Measurements from ENCODE around the gene LILRA2.
"Not testable (repeated sequence)": the region's sequence is repeated elsewhere in the genome, so short reads cannot be mapped to it uniquely, and the experiment has no call there.

The LILRA2 gene
- total RNA-seq, result 0 to 0.24 (median 0.08) reads per million in 4 donors

DNA sequence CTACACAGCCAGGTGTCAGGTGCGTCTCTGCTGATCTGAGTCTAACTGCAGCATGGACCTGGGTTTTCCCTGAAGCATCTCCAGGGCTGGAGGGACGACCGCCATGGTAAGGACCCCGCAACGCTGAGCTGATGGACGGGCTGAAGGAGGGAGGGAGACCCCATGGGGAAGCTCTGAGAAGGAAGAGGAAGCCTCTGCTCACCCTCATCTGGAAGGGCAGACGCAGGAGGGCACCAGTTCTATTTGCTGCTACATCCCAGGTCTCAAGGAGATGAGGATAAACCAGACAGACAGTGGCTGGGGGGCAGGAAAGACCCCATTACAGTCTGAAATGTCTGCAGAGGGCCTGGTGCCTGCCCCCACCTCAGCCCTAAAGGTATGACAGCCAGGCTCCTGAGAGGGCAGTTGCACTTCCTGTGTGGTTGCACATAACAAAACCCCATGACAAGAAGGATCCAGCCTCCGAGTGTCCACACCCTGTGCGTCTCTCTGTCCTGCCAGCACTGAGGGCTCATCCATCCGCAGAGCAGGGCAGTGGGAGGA, at the start of gene LILRA2:
Gene LILRA2 (plus strand): TSS at position 461 of the 543 bp plus-strand sequence. CDS start 89 bp downstream, outside the sequence.
- DNase-seq, result no peak

DNA sequence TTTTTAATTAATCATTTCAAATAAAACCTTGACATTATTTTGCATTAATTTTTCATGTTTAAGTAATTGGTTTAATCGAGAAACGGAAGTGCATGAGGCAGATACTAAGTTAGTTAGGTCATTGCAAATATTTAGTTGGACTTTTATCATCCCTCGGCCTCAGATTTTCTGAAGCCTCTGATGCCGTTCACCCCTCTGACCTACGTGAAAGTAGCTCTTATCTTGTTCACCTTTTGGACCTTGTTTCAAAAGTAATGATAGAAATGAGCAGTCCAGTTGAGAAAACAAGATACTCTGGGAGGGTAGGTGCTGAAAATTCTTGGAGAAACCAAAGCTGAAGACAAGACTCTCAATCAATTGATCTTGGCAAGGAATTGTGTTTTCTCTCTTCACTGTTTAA, 48.0 kb upstream of the LILRA2 start:
- DNase-seq, result no peak

DNA sequence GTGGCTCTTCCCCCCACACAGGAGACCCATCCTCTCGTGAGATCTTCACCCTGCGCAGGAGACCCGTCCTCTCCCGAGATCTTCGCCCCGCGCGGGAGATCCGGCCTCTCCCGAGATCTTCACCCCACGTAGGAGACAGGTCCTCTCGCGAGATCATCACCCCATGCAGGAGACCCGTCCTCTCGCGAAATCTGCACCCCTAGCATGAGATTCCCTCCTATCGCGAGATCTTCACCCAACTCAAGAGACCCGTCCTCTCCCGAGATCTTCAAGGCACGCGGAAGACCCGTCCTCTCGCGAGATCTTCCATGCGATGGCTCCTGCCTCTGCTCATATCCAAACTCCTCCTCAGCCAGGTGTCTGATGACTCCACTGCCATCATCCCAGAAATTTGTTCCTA, 46.6 kb upstream of the LILRA2 start:
- no peak for DNase-seq

DNA sequence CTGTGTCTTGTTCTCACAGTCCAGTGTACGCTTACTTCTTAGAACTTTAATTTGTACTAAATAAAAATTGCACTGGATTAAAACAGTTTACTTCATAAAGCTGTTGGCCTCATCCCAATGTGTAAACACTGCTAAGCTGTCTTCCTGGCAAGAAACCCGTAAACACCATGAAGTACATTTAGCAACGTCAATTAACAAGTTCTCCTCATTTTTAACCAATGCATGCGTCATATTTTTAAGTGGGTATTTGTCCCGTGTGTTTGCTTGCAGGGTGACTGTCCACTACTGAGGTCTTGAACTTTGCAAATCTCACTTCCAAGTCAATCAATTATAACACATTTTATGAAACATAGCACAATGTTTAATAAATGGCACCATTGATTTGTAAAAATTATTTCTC, 42.7 kb upstream of the LILRA2 start:
- DNase-seq, result no peak

DNA sequence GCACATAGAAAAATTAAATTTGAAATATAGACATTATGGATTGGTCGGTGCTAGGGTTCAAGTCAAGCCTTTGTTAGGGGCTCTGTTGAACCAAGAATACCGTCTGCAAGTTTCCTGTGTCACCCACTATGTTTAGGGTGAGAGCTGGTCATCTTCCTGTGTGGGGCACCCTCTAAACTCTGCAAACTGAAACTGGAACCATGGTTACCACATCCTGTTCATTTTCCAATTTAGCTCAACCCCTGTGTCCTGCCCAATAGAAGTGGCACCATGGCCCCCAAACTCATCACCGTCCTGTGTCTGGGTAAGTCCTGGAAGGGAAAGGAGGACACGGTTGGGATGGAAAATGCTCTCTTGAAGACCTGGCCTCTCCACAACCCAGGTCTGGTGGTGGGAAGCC, 41.1 kb upstream of the LILRA2 start:
- DNase-seq, result peak in 1 of 5 donors; percentile 66

DNA sequence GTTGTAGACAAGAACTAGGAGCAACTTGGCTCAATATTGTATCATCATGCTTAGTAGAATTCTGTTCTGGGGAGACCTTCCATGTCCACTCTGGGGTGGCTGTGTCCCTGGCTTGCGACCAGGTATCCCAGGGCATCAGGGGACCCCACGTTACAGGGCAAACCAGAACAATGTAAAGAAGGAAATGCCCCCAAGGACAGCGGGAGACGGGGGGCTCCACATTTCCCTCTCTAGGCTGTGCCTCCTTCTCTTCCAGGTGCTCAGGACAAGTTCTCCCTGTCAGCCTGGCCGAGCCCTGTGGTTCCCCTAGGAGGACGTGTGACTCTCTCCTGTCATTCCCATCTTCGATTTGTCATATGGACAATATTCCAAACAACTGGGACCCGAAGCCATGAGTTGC, 40.1 kb upstream of the LILRA2 start:
- no peak for DNase-seq

DNA sequence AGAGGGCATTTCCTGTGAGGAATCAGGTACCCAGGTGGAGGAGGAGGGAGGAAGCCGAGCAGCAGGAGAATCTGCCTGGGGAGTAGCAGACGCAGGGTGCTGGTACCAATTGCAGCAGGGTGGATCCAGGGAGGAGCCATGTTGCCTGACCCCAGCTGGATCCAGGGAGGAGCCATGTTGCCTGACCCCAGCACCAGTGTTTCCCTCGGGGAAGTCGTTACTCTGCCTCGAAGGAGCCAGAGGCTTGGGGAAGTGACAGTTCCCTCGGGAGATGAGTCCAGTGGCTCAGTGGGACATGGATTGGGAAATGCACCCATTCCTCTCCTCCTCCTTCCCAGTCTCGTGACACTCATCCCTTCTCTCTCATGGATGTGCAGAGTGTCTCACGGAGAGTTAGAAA, 39.4 kb upstream of the LILRA2 start:
- no peak for DNase-seq

DNA sequence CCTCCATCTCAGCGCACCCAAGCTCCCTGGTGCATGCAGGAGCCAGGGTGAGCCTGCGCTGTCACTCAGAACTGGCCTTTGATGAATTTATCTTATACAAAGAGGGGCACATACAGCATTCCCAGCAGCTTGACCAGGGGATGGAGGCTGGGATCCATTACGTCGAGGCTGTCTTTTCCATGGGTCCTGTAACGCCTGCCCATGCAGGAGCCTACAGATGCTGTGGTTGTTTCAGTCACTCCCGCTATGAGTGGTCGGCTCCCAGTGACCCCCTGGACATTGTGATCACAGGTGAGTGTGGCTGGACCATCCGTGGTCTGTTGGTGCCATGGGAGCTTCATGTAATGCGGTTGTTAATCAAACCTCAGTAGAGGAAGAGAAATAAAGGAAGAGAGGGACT, 38.0 kb upstream of the LILRA2 start:
- no peak for DNase-seq

DNA sequence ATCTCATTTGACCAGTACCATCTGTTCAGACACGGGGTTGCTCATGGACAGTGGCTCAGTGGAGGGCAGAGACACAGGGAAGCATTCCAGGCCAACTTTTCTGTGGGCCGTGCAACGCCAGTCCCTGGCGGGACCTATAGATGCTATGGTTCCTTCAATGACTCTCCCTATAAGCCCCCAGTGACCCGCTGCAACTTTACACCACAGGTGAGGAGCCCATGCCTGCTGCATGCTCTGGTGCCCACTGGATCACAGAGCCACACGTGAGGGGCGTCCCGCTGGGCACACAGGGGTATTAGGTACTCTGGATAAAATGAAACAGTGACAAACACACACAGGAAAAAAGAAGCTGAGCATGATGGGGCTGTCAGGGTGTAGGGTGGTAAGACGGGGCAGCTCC, 36.6 kb upstream of the LILRA2 start:
- DNase-seq, result no peak

DNA sequence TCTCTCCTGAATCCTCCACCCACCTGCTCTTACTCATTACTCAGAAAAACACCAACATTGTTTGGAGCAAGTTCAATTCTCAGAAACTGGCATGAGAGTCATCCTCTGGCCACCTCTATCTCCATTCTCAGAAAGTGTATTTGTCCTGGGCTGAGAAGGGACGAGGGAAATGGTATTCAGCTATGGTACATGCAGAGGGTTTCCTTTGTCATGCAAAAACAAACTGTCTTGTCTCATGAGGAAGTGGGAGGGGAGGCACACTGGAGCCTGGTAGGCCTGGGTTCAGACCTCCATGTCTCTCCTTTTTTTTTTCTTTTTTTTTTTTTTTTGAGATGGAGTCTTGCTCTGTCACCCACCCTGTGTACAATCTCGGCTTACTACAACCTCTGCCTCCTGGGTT, 31.9 kb upstream of the LILRA2 start:
- peak in 1 of 5 donors; percentile 16 for DNase-seq

DNA sequence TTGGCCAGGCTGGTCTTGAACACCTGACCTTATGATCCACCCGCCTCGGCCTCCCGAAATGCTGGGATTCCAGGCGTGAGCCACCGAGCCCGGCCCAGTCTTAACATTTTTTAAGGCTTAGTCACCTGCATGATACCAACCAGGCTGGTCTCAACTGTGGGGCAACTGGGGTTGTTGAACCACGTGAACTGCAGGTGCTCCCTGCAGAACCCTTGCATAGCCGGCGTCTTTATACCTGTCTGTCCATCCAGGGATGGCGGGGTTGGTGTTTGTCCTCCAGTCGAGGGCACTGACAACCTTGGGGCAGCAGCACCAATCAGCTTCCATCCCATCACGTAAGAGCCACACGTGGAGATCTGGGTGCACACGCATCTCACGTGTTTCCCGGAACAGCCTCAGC, 24.8 kb upstream of the LILRA2 start:
- no peak for DNase-seq

DNA sequence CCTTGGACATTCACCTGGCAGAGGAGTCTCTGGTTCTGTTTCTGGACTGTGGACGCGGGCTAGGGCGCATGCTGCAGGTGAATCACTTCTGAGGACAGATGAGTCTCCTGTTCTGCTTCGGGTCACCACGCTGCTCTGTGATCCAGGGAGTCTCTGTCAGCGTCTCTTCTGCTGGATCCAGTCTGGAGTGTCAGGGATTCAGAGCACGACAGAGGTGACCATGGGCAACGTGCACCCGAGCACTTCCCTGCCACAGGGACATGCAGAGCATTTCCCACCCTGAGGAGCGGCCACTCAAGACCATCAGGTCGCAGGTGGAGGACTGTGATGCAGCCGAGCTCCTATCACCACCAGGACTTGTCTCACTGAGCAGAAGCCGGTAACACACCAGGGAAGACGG, 24.4 kb upstream of the LILRA2 start:
- no peak for DNase-seq

DNA sequence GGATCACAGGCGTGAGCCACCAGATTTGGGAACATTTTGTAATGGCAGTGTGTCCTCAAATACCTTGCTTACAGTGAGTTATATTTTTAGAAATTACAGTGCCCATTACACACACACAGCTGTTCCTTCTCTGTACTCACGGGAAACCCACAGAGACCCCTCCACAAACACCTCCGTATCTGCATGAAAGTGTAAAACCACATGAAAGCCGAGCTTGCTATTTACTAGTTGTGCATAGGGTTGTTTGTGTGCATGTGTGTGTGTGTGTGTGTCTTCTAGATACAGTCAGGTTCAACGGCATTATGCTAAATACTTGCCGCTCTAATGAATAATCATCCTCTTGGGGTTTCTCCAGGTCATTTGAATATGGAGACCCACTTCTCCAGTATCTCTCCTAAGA, 22.3 kb upstream of the LILRA2 start:
- DNase-seq, result peak in 1 of 5 donors; percentile 11

DNA sequence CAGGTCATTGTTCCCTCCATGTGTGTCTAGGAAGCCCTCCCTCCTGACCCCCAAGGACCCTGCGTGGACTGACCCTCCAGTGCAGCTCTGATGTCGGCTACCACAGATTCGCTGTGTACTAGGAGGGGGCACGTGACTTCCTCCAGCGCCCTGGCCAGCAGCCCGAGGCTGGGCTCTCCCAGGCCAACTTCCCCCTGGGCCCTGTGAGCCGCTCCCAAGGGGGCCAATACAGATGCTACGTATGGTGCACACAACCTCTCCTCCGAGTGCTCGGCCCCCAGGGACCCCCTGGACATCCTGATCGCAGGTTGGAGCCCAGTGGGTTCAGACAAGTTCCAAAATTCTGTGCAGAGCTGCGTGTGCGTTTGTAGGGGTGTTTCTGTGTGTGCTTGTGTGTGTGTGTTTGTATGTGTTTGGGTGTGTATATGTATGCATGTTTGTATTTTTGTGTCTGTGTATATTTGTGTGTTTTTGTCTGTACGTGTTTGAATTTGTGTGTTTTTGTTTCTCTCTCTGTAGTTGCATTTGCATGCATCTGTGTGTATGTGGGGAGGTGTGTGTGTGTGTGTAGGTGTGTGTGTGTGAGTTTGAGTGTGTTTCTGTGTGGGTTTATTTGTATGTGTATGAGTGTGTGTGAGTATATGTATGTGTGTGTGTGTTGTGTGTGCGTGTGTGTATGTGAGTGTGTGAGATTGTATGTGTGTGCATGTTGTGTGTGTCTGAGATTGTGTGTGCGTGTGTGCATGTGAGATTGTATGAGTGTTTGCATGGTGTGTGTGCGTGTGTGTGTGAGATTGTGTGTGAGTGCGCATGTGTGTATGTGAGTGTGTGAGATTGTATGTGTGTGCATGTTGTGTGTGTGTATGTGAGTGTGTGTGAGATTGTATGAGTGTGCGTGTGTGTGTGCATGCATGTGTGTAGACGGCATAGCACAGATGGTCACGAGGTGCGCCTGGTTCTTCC, 21.4 kb upstream of the LILRA2 start:
- DNase-seq, result no peak

DNA sequence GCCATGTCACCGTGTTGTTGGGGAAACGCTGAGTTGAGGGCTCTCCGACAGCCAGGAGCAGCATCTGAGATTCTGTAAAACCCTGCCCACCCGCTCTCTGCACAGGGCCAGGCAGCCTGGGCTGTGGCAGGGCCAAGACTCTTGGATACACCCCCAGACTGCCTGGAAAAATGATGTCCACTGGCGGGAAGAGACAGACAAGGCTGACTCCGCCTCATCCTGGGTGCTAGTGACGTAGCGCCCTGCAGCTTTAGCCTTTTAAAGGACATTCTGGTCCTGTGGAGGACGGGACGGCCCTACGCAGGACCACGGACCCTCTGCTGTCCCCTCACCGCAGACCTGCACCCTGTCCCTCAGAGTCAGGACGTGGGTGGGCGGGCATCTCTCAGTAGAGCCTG, 20.7 kb upstream of the LILRA2 start:
- no peak for DNase-seq

DNA sequence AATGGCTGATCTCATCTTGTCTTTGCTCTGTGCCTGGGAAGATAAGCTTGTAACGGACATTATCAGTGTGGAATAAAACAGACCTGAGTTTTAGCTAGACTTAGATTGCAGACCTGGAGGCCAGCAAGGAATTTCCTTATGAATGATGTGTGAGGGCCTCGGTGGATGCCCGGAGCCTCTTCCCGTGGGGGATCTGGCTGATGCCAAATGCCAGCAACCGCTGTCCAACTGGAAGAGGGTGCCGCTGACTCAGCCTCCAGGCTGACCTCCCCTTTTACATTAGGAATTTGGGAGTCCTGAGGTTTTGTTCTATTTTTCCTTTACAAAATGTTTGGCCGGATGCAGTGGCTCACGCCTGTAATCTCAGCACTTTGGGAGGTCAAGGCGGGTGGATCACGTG, 19.6 kb upstream of the LILRA2 start:
- DNase-seq, result no peak

DNA sequence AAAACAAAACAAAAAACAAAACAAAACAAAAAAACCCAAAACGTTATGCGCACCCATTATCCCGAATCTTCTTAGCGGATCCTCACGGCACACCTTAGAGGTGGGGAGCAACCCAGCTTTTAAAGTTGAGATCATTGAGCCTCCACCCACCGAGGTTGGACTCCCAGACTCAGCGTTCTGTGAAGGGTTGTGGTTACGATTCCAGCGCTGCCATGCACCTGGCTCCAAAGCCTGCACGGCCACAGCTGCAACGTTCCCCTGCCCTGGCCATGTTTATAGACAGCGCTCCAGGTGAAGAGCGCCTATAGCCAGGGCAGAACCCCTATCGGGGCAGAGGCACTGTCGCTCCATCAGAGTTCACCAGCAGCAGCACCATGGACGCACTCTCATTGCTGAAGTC, 18.7 kb upstream of the LILRA2 start:
- no peak for DNase-seq

DNA sequence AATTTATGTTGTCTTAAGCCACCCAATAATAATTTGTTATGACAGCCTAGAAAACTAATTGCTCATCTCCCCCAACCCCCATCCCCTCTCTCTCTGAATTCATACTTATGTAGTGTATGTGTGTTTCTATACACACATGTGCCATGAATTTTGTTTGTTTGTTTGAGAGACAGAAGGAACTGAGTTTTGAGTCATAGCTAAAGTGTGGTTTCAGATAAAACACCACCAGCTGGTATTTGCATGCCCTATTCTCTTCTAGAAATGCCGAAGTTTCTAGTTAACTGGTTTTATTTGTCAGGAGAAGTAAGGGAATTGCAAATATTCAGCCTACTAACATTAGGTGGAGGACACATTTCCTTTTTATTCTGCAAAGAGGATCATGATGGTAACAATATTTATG, 17.4 kb upstream of the LILRA2 start:
- DNase-seq, result no peak

DNA sequence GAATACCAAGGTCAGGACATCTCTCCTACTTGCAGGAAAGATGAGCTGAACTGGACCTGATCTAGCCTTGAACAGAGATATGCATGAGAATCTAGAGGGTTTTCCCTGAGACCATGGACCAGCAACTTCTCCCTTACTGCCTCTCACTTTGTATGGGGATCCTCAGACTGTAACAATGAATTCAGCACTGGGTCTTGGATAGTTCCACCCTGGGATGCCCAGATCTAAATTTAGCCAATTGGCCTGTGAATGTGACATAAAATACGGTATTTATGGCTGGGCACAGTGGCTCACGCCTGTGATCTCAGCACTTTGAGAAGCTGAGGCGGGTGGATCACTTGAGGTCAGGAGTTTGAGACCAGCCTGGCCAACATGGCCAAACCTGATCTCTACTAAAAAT, 15.3 kb upstream of the LILRA2 start:
- no peak for DNase-seq

DNA sequence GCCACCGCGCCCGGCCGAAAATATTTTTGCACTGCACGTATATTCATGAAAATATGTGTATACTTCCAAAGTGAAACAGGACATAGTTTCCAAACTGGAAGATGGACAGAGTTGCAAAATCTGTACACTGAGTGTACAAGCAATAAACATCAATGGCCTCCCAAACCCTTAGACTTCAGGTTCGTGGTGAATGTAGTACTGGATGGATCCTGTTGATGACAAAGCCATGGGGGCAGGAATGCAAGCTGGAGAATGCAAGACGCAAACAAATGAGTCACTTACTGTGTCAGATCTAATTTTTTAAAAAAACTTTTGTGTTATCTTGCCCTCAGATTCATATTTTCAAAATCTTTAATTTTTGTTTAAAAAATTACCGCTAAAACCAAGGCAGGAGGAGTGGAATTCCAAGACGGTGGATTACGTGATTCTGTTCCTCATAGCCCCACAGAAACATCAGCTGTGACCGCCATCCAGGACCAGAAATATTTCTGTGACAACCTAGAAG, 12.7 kb upstream of the LILRA2 start:
- DNase-seq, result no peak

DNA sequence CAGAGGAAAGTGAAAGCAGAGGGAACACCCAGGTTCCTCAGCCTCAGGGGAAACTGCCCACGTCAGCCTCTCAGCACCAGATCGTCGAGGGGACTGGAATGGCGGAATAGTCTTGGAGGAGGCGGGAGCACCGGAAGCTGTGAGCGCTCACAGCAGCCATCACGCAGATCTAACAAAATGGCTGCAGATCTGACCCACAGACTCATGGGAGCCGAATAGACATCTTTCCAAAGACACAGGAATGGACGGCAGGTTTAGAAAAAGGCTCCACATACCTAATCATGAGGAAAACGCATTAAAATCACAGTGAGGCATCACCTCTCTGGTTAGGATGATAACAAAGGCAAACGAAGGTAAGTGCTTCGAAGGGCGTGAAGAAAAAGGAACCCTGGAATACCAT, 11.8 kb upstream of the LILRA2 start:
- no peak for DNase-seq

DNA sequence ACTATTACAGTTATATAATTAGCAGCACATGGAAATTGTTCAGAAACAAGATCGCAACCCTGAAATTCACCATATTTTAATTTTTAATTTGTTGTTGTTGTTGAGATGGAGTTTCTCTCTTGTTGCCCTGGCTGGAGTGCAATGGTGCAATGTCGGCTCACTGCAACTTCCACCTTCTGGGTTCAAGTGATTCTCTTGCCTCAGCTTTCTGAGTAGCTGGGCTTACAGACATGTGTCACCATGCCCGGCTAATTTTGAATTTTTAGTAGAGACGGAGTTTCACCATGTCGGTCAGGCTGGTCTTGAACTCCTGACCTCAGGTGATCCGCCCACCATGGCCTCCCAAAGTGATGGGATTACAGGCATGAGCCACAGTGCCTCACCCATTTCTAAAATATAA, 10.4 kb upstream of the LILRA2 start:
- DNase-seq, result not testable (repeated sequence)

DNA sequence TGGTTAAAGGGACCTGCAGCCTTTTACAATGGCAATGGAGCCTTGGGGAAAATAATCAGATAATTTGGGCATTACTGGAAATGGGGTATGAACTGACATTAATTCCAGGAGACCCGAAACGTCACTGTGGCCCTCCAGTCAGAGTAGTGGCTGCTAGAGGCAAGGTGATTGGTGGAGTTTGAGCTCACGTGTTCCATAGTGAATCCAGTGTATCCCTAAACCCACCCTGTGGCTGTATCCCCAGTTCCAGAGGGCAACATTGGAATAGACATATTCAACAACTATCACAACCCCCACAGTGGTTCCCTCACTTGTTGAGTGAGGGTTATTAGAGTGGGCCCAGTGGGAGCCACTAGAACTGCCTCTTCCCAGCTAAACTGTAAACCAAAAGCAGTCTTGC, 3.3 kb upstream of the LILRA2 start:
- no peak for DNase-seq

All from T-helper 1 cell (primary cell).